Measurements from ENCODE around the gene UBE2J2. TPM values are rescaled to one million over a fixed set of nuclear protein-coding genes. Genes with fewer than 3 reads are reported as not detected.

UBE2J2 gene
- total RNA-seq, 4 donors from 2014 or later: 30.2 to 70.0 (median 60.0) TPM

DNA sequence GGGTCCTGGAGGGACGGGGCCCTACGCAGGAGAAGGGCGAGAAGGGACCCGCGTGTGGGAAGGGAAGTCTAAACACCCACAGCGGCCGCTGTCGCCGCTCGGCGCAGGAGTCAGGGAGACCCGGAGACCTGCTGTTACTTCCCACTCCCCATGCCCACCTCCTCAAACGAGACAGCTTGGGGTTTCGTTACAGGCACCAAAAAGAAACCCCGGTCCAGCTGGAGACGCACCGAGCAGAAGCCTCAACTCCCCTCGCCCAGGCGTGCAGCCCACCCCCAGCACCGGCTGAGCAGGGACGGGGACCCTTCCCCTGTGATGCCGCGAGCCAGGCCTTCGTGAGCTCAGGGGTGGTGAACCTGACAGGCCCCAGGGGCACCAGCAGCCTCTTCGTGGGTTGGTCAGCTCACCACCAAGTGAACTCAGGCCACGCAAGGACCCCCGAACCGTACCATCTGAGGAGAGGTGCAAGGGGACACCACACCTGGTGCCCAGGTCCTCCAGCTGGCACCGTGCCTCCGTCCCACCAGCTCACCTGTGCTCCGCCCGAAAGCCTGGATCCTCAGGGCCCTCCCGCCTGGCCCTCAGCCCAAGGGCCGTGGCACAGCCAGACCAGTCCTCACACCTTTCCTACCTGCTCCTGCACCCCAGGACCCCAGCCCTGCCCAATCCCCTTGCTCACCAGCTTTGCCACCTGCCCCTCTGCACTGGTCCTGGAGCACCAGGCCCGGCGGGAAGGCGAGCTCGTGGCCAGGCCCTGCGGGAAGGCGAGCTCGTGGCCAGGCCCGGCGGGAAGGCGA lies 46.9 kb downstream of the UBE2J2 start:
- no peak for DNase-seq (ENCODE audit: low spot score in 2 of 2)
- peaks cover 62% of the 10 kb centered on the region for H3K36me3 ChIP-seq
- no peak for TF ChIP-seq POLR2AphosphoS5 (IDR thresholded peaks at IDR 0.05)
- no peak for TF ChIP-seq POLR2A (IDR thresholded peaks at IDR 0.05)
- no peak for TF ChIP-seq EP300 (IDR thresholded peaks at IDR 0.05)
- TF ChIP-seq, protein P1, sequence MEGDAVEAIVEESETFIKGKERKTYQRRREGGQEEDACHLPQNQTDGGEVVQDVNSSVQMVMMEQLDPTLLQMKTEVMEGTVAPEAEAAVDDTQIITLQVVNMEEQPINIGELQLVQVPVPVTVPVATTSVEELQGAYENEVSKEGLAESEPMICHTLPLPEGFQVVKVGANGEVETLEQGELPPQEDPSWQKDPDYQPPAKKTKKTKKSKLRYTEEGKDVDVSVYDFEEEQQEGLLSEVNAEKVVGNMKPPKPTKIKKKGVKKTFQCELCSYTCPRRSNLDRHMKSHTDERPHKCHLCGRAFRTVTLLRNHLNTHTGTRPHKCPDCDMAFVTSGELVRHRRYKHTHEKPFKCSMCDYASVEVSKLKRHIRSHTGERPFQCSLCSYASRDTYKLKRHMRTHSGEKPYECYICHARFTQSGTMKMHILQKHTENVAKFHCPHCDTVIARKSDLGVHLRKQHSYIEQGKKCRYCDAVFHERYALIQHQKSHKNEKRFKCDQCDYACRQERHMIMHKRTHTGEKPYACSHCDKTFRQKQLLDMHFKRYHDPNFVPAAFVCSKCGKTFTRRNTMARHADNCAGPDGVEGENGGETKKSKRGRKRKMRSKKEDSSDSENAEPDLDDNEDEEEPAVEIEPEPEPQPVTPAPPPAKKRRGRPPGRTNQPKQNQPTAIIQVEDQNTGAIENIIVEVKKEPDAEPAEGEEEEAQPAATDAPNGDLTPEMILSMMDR (IDR thresholded peaks at IDR 0.05): no peak
- H3K9me3 ChIP-seq: no peaks in the 10 kb centered on the region
- peaks cover 29% of the 10 kb centered on the region for H3K4me1 ChIP-seq
- WGBS: 84% methylated on average over 5 of the region's 44 CpGs
- H3K4me3 ChIP-seq: no peak overlapping the region
- no peak overlapping the region for H3K27ac ChIP-seq
- no peaks in the 10 kb centered on the region for H3K27me3 ChIP-seq

DNA sequence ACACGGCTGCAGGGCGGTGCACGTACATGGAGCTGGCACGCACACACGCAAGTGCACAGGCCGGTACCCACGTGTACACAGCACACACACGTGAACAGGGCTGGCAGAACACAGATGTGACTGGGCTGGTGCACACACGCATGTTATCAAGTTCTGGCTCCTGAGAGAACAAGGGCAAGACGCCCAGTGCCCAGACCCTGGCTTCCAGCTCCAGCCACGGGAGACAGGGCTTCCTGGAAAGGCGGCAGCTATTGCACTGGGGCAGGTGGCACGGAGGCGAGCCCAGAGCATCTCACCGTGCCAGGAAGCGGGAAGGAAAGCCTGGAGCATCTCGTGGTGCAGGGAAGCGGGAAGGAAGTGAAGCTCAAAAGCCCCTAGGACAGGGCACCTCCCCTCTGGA lies 47.7 kb downstream of the UBE2J2 start:
- WGBS: 75% methylated on average over 14 of the region's 18 CpGs
- Histone ChIP-seq H3K4me3 (no peak overlapping the region), H3K36me3 (peaks cover 70% of the 10 kb centered on the region)

DNA sequence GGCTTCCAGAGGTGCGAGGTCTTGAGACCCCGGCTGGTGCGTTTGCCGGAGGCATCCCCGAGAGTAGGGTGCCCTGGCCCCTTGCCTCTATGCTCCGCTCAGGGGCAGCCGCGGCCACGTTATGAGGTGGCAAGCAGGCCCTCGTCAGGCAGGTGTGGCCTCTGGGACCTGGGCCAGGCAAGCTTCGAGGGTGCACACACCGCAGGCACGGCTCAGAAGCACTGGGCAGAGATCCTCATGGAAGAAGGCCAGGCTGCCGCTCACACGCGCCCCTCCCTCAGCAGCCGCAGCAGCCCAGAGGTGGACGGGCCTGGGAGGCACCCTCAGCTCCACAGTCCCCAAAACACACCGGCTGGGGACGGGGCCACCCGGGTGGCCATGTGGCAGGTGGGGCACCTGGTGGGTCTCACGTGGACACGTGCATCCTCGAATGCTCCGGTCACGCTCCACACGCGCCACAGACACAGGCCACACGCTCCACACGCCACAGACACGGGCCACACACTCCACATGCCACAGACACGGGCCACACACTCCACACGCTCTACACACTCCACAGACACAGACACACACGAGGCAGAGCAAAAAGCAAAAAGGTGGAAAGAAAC lies 48.3 kb downstream of the UBE2J2 start:
- Histone ChIP-seq H3K27me3 (no peaks in the 10 kb centered on the region), H3K27ac (no peak overlapping the region), H3K4me1 (peaks cover 21% of the 10 kb centered on the region), H3K36me3 (peaks cover 76% of the 10 kb centered on the region), H3K4me3 (no peak overlapping the region), H3K9me3 (no peaks in the 10 kb centered on the region)
- TF ChIP-seq POLR2A (IDR thresholded peaks at IDR 0.05): no peak
- TF ChIP-seq POLR2AphosphoS5 (IDR thresholded peaks at IDR 0.05): no peak
- TF ChIP-seq, protein P1 (IDR thresholded peaks at IDR 0.05): no peak
- TF ChIP-seq EP300 (IDR thresholded peaks at IDR 0.05): no peak
- WGBS: 79% methylated on average over 16 of the region's 34 CpGs
- no peak for DNase-seq (ENCODE audit: low spot score in 2 of 2)

More for the DNA sequence above, 47.7 kb downstream of the UBE2J2 start:
- no peak overlapping the region for H3K27ac ChIP-seq
- H3K4me1 ChIP-seq: peaks cover 27% of the 10 kb centered on the region
- DNase-seq (ENCODE audit: low spot score in 2 of 2): no peak
- TF ChIP-seq POLR2AphosphoS5 (IDR thresholded peaks at IDR 0.05) (no peak), POLR2A (IDR thresholded peaks at IDR 0.05) (no peak), EP300 (IDR thresholded peaks at IDR 0.05) (no peak)
- TF ChIP-seq, protein P1 (IDR thresholded peaks at IDR 0.05): no peak
- H3K9me3 ChIP-seq: no peaks in the 10 kb centered on the region
- no peaks in the 10 kb centered on the region for H3K27me3 ChIP-seq

DNA sequence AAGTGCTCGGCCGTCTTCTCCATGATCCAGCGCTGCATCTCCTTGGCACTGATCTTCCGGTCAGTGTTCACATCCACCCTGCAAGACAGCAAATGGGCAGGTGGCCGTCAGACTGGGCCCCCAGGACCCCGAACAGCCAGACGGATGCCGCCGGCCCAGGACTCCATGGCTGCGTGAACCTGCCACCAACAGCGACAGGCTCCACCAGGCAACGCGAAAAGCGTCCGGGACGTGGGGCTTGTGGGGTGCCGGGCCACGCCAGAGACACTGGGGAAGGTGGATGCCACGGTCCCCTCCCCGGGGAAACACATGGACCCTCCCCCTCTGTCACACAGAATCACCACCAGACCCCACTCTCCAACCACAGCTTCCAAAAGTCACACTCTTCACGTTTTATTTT lies 49.8 kb downstream of the UBE2J2 start:
- H3K9me3 ChIP-seq: no peaks in the 10 kb centered on the region
- TF ChIP-seq, protein P1 (IDR thresholded peaks at IDR 0.05): no peak
- no peak for TF ChIP-seq POLR2AphosphoS5 (IDR thresholded peaks at IDR 0.05)
- no peak for TF ChIP-seq POLR2A (IDR thresholded peaks at IDR 0.05)
- TF ChIP-seq EP300 (IDR thresholded peaks at IDR 0.05): no peak
- 93% methylated on average over 16 of the region's 21 CpGs for WGBS
- DNase-seq (ENCODE audit: low spot score in 2 of 2): no peak
- no peaks in the 10 kb centered on the region for H3K27me3 ChIP-seq
- H3K4me1 ChIP-seq: peaks cover 9% of the 10 kb centered on the region
- no peak overlapping the region for H3K4me3 ChIP-seq
- no peak overlapping the region for H3K27ac ChIP-seq
- H3K36me3 ChIP-seq: peaks cover 87% of the 10 kb centered on the region

DNA sequence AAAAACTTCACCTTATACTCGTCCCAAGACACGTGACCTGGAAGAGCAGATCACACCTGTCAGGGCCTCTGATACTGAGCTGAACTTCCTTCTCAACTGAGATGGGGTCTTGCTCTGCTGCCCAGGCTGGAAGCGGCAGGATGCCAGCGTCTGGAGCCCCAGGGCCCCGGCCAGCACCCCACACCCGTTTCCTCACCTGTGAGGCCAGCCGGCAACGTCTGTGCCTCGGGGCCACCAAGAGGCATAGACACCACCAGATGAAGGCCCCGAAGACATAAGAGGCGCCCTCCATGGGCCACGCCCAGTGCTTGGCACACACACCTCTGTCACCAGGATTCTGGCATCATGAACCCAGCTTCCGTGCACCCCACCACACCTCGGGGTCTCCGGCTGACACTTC lies 50.3 kb downstream of the UBE2J2 start:
- H3K4me3 ChIP-seq: no peak overlapping the region
- H3K27me3 ChIP-seq: no peaks in the 10 kb centered on the region
- H3K9me3 ChIP-seq: no peaks in the 10 kb centered on the region
- H3K36me3 ChIP-seq: peaks cover 87% of the 10 kb centered on the region
- WGBS: 88% methylated on average over 7 of the region's 15 CpGs
- TF ChIP-seq, protein P1 (IDR thresholded peaks at IDR 0.05): no peak
- no peak for TF ChIP-seq POLR2A (IDR thresholded peaks at IDR 0.05)
- peaks cover 9% of the 10 kb centered on the region for H3K4me1 ChIP-seq
- H3K27ac ChIP-seq: no peak overlapping the region
- no peak for DNase-seq (ENCODE audit: low spot score in 2 of 2)

Data from suprapubic skin (tissue), 4 donors.